Astrocyte of the spinal cord (primary cell): Measurements from ENCODE around the gene PLA2G3.
A peak's percentile ranks its signal among the peaks of the same experiment; 100 is the strongest.
"Not testable (repeated sequence)": the region's sequence is repeated elsewhere in the genome, so short reads cannot be mapped to it uniquely, and the experiment has no call there.

ENCODE experiments used
- DNase-seq: peaks from one replicate; pipeline ENCODE4 v3.0.0; 2011; ENCODE audit warnings: low read depth, low spot score
- H3K4me3 ChIP-seq: 2 replicates; pipeline ENCODE4 v1.5.1; 2011; ENCODE audit warnings: low read depth, mild to moderate bottlenecking, low read length, moderate library complexity
- in situ Hi-C: cut with HindIII; loops from 2 replicates; pipeline ENCODE4 v1.10.0; 2017; ENCODE audit warnings: low sequenced_read_pairs
- TF ChIP-seq, protein P1 (sequence below): IDR thresholded peaks from 2 replicates; pipeline ENCODE4 v1.5.1; 2012; ENCODE audit warnings: low read depth, mild to moderate bottlenecking, low read length, inconsistent platforms

The PLA2G3 gene

DNA sequence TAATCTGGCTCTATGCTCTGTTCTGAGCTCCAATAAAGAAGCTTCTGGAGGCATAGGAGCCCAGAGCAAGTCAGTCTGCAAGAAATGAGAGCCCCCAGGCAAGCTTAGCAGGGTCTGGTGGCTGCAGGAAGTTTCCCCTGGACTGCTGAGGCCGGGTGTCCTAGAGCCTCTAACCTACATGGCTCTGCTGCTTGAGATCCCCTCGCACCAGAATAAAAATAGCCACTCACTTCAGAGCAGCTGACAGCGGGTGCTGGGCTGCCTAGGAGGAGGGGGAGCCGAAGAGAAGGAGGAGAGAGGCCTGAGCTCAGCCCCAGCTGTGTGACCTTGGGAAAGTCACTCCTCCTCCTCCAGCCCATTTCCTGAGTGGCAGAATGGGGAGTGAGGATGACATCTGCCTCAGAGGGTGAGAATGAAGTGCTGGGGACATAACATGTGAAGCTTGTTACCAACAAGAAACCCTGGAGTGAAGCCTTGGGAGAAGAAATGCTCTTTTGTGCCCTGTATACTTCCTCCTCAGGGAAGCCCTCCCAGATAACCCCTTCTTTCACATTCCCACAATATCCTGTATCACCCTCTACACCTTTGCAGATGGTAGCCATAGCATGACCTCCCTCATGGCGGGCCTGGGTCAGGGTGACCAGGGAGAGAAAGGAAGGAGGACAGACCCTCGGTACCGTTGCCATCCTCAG, 21.1 kb downstream of the PLA2G3 start:
- in situ Hi-C loops: no loop called here
- TF ChIP-seq, protein P1, sequence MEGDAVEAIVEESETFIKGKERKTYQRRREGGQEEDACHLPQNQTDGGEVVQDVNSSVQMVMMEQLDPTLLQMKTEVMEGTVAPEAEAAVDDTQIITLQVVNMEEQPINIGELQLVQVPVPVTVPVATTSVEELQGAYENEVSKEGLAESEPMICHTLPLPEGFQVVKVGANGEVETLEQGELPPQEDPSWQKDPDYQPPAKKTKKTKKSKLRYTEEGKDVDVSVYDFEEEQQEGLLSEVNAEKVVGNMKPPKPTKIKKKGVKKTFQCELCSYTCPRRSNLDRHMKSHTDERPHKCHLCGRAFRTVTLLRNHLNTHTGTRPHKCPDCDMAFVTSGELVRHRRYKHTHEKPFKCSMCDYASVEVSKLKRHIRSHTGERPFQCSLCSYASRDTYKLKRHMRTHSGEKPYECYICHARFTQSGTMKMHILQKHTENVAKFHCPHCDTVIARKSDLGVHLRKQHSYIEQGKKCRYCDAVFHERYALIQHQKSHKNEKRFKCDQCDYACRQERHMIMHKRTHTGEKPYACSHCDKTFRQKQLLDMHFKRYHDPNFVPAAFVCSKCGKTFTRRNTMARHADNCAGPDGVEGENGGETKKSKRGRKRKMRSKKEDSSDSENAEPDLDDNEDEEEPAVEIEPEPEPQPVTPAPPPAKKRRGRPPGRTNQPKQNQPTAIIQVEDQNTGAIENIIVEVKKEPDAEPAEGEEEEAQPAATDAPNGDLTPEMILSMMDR: no peak
- DNase-seq: no peak
- H3K4me3 ChIP-seq: no peak overlapping the region

DNA sequence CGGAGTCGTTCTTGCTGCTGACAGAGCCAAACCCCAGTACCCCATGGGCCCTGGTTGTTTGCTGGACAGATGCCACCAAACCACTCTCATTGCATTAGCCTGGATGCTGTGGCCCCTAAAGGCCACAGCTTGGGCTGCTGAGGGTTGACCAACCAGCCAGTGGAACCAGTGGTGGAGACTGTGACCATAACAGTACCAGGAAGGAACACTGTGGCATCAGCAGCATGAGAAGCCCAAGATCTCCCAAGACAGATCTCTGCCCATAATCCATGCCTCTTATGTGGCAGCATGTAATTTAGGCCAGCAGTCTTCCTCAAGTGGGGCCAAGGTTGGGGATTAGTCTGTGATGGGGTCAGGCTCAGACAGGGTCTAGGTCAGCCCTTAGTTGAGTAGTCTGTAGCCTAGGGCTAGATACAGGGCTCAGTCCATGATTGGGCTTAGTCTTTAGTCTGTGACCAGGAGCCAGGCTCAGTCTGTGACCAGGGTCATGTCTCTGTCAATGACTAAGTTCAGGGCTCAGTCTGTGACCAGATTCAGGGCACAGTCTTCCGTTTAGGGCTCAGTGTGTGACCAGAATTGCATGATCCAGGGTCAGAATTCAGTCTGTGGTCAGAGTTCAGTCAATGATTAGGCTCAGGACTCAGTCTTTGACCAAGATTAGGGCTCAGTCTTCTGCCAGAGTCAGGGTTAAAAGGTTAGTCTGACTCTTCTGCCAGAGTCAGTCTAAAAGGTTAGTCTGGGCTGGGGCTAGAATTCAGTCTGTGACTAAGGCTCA, 22.1 kb downstream of the PLA2G3 start:
- in situ Hi-C loops: no loop called here
- H3K4me3 ChIP-seq: no peak overlapping the region
- TF ChIP-seq, protein P1: no peak
- DNase-seq: no peak

DNA sequence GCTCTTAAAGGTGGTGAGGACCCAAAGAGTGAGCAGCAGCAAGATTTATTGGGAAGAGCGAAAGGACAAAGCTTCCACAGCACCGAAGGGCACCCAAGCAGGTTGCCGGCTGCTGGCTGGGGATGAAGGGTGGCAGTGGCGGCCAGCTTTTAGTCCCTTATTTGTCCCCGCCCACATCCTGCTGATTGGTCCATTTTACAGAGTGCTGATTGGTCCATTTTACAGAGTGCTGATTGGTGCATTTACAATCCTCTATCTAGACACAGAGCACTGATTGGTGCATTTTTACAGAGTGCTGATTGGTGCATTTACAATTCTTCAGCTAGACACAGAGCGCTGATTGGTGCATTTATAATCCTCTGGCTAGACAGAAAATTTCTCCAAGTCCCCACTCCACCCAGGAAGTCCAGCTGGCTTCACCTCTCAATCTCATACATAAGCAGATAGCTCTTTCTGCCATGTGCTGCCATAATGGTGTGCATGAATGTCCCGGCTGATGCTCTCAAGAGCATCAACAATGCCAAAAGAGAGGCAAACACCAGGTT, 27.7 kb downstream of the PLA2G3 start:
- H3K4me3 ChIP-seq, DNase-seq, in situ Hi-C loops: not testable (repeated sequence)

DNA sequence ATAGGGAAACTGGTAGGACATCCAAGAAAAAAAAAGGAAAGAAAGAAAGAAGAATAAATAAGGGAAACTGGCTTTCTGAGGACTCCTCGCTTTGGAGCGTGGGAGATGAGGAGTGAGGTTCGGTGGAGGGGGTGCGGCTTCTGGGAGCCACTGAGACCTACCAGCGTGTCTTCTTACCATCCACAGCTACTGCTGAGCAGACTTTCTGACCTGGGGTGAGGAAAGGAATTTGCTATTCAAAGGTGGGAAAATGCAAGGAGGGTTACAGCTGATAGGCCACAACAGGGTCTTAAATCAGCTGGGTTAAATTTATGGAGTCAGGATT, 32.5 kb downstream of the PLA2G3 start:
- DNase-seq: no peak
- in situ Hi-C loops: no loop called here
- TF ChIP-seq, protein P1: no peak
- peak overlapping the region; percentile 79 for H3K4me3 ChIP-seq

DNA sequence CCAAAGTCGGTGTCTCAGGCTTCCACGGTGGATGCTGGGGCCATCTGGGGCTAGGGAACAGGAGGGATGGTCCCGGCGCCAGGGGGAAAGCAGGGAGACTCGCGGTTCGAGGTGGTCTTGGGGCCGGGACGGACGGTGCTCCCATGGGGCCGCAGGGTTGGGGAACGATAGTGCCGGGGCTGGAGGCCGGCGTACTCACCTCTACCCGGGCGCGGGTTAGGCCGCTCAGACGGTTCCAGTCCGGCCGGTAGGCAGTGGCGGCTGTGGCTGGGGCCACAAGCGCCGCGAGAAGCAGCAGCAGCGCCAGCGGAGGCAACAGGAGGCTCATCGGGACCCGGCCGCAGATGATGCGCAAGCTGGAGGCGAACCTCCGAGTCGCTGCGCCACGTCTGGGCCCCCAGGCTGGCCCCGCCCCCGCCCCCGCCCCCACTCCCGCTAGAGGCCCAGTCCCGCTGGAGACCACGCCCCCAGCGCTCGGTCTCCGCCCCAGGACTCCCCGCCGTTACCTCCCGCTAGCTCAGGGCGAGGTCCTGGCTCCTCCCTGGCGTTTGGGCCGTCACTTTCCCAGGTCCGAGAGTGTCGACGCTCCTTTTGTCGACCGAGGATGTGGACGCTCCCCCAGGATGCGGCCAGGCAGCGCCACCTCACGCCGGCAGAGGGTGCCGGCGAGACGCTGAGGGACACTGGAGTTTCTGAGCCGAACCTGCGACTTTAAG, 33.0 kb downstream of the PLA2G3 start, which contains the start of gene SELENOM:
Gene SELENOM, minus strand, starts transcription at position 391 of the 716 bp plus-strand sequence. Its CDS starts 63 bp downstream, at position 328.
- TF ChIP-seq, protein P1: peak; percentile 98
- H3K4me3 ChIP-seq: peak within 1 kb of the TSS; percentile 79
- in situ Hi-C loops: no loop called here
- peak; percentile 99 for DNase-seq

DNA sequence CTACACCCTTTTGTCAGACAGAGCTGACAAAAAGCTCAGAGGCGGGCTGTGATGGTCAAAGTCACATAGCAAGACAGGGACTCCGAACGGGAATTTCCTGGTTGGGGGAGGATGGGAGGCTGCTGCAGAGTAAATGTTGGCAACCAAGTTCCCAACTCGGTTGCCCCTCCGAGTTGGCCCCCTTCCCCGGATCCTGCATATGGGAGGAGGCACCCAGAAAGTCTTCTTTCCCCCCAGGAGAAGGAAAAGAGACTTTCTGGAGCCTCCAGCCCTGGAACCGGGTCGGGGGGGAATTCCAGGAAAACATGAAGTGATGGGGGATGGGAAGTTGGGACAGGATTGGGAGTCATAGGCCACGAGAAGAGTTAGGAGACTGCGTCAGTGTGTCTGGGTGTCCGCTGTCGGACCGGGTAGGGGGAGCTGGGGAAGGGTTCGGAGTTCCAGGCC, 33.6 kb downstream of the PLA2G3 start:
- no peak for DNase-seq
- TF ChIP-seq, protein P1: no peak
- in situ Hi-C loops: no loop called here
- peak overlapping the region; percentile 79 for H3K4me3 ChIP-seq
